HCT116 (cell line): ENCODE measurements around the gene CBX8. TPM values are rescaled to one million over a fixed set of nuclear protein-coding genes. Genes with fewer than 3 reads are reported as not detected.

Source experiments
- ATAC-seq: fragments of 200-7000 bp; cut with Tn5 transposase; 2 replicates; pipeline ENCODE4 v1.9.1; 2020; ENCODE audit warnings: mild to moderate bottlenecking, moderate library complexity
- BruUV-seq: library from RNA; stranded (reverse); fragments of 400-500 nt; replicated peaks from 2 replicates; lab custom pipeline; 2021; lab: Mats Ljungman, UMichigan
- CTCF ChIA-PET: fragments of 300-600 bp; sonication (Branson Sonifier 250); formaldehyde crosslinking; loops from one replicate; lab custom pipeline; 2021; ENCODE audit warnings: antibody characterized with exemption; lab: Charles Lee
- POLR2A ChIA-PET: fragments of 300-600, 350-600 bp; sonication (Branson Sonifier 250); formaldehyde crosslinking; loops from one replicate; lab custom pipeline; 2021; ENCODE audit warnings: antibody characterized with exemption; lab: Charles Lee
- RAD21 ChIA-PET, 2 experiments: fragments of 300-600 bp; sonication (Branson Sonifier 250); formaldehyde crosslinking; loops; one replicate each; lab custom pipeline; 2023; ENCODE audit warnings: low total read pairs in 2 of 2; ENCODE audit not compliant: uncharacterized antibody in 2 of 2, unreplicated experiment in 2 of 2, low non-redundant PET in 1 of 2; lab: Charles Lee
- DNase-seq: peaks from one replicate; pipeline ENCODE4 v3.0.0-alpha.2; 2010; ENCODE audit warnings: low read depth, low spot score
- H2AFZ ChIP-seq: fragments of 200-600 bp; shearing (Covaris generic), sonication (generic); 2 replicates; pipeline ENCODE4 v1.6.1; 2017; ENCODE audit warnings: low read depth, mixed run types, mixed read lengths, antibody characterized with exemption, low read length; ENCODE audit not compliant: poor library complexity, severe bottlenecking
- H3K27ac ChIP-seq: 2 replicates; pipeline ENCODE4 v1.5.1; 2012; ENCODE audit warnings: low read depth, low read length
- H3K27me3 ChIP-seq: fragments of 200-600 bp; sonication (generic); 2 replicates; pipeline ENCODE4 v1.6.1; 2016; ENCODE audit warnings: mixed run types, low read length, mixed read lengths; ENCODE audit not compliant: insufficient read depth
- H3K36me3 ChIP-seq, 2 experiments: fragments of 200-500 bp in 1 of 2; fragments of 200-600 bp in 1 of 2; sonication (Bioruptor generic) in 1 of 2; sonication (generic) in 1 of 2; 2 replicates each; pipeline versions ENCODE4 v1.5.1 to v1.6.1; 2014 to 2016; ENCODE audit warnings: low read length in 2 of 2, inconsistent platforms in 1 of 2, mixed read lengths in 1 of 2, mixed run types in 1 of 2; ENCODE audit not compliant: insufficient read depth in 2 of 2, control insufficient read depth in 1 of 2
- H3K4me1 ChIP-seq, 2 experiments: fragments of 200-600 bp in 1 of 2; sonication (generic) in 1 of 2; 2 replicates each; pipeline versions ENCODE4 v1.5.1 to v1.6.1; 2012 to 2017; ENCODE audit warnings: low read length in 2 of 2, inconsistent platforms in 1 of 2, mild to moderate bottlenecking in 1 of 2, mixed read lengths in 1 of 2, mixed run types in 1 of 2, moderate library complexity in 1 of 2; ENCODE audit not compliant: insufficient read depth in 2 of 2, control insufficient read depth in 1 of 2
- H3K4me2 ChIP-seq: fragments of 200-600 bp; sonication (generic); 2 replicates; pipeline ENCODE4 v1.6.1; 2017; ENCODE audit warnings: mixed run types, low read length, mixed read lengths
- H3K4me3 ChIP-seq, 2 experiments: fragments of 200-600 bp in 1 of 2; sonication (generic) in 1 of 2; replicated peaks in 1 of 2; 2 replicates each; pipeline ENCODE4 v1.5.1; 2011 to 2016; ENCODE audit warnings: low read length in 2 of 2, control low read depth in 1 of 2, low read depth in 1 of 2, mild to moderate bottlenecking in 1 of 2, mixed read lengths in 1 of 2, mixed run types in 1 of 2
- H3K79me2 ChIP-seq: fragments of 200-600 bp; sonication (generic); 2 replicates; pipeline ENCODE4 v1.6.1; 2017; ENCODE audit warnings: mild to moderate bottlenecking, mixed run types, low read length, moderate library complexity, mixed read lengths; ENCODE audit not compliant: insufficient read depth
- H3K9ac ChIP-seq: fragments of 200-600 bp; sonication (generic); 2 replicates; pipeline ENCODE4 v1.6.1; 2016; ENCODE audit warnings: low read length, mixed read lengths
- H3K9me2 ChIP-seq: fragments of 200-600 bp; sonication (generic), shearing (Covaris generic); 2 replicates; pipeline ENCODE4 v1.6.1; 2017; ENCODE audit warnings: mixed run types, mild to moderate bottlenecking, moderate library complexity; ENCODE audit not compliant: insufficient read depth
- H3K9me3 ChIP-seq, 2 experiments: fragments of 200-500 bp in 1 of 2; fragments of 200-600 bp in 1 of 2; sonication (Bioruptor generic) in 1 of 2; sonication (generic) in 1 of 2; 2 replicates each; pipeline ENCODE4 v1.6.1; 2014 to 2017; ENCODE audit warnings: low read length in 2 of 2, mixed read lengths in 2 of 2, inconsistent platforms in 1 of 2, low read depth in 1 of 2, mild to moderate bottlenecking in 1 of 2, mixed run types in 1 of 2, moderate library complexity in 1 of 2; ENCODE audit not compliant: control insufficient read depth in 1 of 2, insufficient read depth in 1 of 2
- H4K20me1 ChIP-seq: fragments of 200-600 bp; sonication (generic), shearing (Covaris generic); 2 replicates; pipeline ENCODE4 v1.6.1; 2017; ENCODE audit warnings: mixed run types, mild to moderate bottlenecking, moderate library complexity; ENCODE audit not compliant: insufficient read depth
- CBX3 ChIP-seq: IDR thresholded peaks from 2 replicates; pipeline ENCODE4 v1.6.1; 2012; ENCODE audit warnings: low read depth
- CEBPB ChIP-seq: IDR thresholded peaks from 2 replicates; pipeline ENCODE4 v1.6.1; 2012; ENCODE audit warnings: low read depth
- EGR1 ChIP-seq: IDR thresholded peaks from 2 replicates; pipeline ENCODE4 v1.6.1; 2012; ENCODE audit warnings: low read depth
- ELF1 ChIP-seq: IDR thresholded peaks from 2 replicates; pipeline ENCODE4 v1.6.1; 2012; ENCODE audit warnings: low read depth, borderline replicate concordance
- EZH2 ChIP-seq: fragments of 200-600 bp; sonication (generic); IDR thresholded peaks from 2 replicates; pipeline ENCODE4 v1.6.1; 2017; ENCODE audit warnings: antibody characterized with exemption, mixed run types
- EZH2phosphoT487 ChIP-seq: fragments of 200-600 bp; IDR thresholded peaks from 2 replicates; pipeline ENCODE4 v1.6.1; 2018; ENCODE audit warnings: antibody characterized with exemption, borderline replicate concordance
- JUND ChIP-seq: IDR thresholded peaks from 2 replicates; pipeline ENCODE4 v1.6.1; 2012
- POLR2A ChIP-seq: IDR thresholded peaks from 2 replicates; pipeline ENCODE4 v1.7.0; 2011; ENCODE audit warnings: borderline replicate concordance; ENCODE audit not compliant: insufficient read depth, insufficient read length; ENCODE audit errors: extremely low read depth
- SIN3A ChIP-seq: IDR thresholded peaks from 2 replicates; pipeline ENCODE4 v1.6.1; 2012; ENCODE audit warnings: low read depth
- SRF ChIP-seq: IDR thresholded peaks from 2 replicates; pipeline ENCODE4 v1.6.1; 2012; ENCODE audit warnings: low read depth
- TCF7L2 ChIP-seq: IDR thresholded peaks from 2 replicates; pipeline ENCODE4 v1.7.0; 2011; ENCODE audit warnings: borderline replicate concordance, inconsistent platforms; ENCODE audit not compliant: insufficient read depth, insufficient read length; ENCODE audit errors: extremely low read depth
- YY1 ChIP-seq: IDR thresholded peaks from 2 replicates; pipeline ENCODE4 v1.6.1; 2011; ENCODE audit warnings: low read length, low read depth, moderate library complexity, mild to moderate bottlenecking; ENCODE audit not compliant: insufficient replicate concordance; ENCODE audit errors: extremely low read depth
- ZFX ChIP-seq: fragments of 450-650 bp; IDR thresholded peaks from 2 replicates; pipeline ENCODE4 v1.6.1; 2017
- intact Hi-C: fragments of 100-400 bp; cut with micrococcal nuclease; formaldehyde crosslinking; loops from 2 replicates; pipeline ENCODE4 v1.10.0; 2022
- total RNA-seq: library from RNA; stranded (reverse); gene quantifications from one replicate; pipeline ENCODE4 v1.2.1, GENCODE V29; 2021; ENCODE audit not compliant: unreplicated experiment
- TF ChIP-seq, protein P1 (sequence below): IDR thresholded peaks from 2 replicates; pipeline ENCODE4 v1.6.1; 2012
- TF ChIP-seq, protein P2 (sequence below): IDR thresholded peaks from 2 replicates; pipeline ENCODE4 v1.6.1; 2011; ENCODE audit warnings: mild to moderate bottlenecking, low read length, moderate library complexity; ENCODE audit not compliant: insufficient replicate concordance; ENCODE audit errors: extremely low read depth

Gene CBX8
- total RNA-seq, 1 experiment from 2014 or later, result 29.0 TPM

DNA sequence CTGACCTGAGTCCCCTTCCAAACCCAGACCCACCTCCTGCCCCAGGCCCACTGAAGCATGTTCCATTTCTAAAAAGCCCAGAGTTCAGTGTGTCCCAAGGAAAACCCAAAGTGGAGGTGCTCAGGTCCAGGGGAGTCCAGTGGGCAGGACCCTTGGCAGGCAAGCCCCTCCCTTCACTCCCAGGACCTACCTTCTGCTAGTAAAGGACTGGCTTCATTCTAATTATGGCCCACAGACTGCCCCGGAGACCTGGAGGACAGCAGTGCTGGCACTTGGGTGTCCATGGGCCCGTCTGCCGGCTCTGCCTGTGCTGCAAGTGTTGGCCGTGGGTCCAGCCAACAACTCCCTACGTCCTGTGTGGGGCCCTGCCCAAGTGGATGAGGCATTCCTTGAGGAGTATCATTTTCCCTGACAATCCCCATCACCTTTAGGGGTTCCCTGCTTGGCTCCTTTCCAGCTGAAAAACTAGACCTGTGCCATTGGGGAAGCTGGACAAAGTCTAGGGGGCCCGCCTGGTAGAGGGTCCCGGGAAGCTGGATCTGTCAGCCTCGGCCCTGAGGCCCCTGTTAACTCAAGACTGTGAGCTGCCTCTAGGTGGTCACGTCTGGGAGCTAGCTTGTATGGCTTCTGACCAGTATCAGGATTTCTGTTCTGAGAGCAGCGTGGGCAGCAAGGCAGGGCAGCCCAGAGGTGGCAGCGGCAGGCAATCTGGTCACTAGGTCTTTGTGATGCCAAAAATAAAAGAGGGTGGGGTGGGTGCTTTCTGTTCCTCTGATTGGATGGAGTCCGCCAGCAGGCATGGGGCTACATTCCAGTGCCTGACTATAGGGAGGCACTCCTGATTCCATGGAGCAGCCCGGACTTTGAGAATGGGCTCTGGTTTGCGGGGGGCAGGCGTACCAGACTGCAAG, 10.7 kb downstream of the CBX8 start:
- Histone ChIP-seq H3K27me3 (no peaks in the 10 kb centered on the region), H3K9me3 (no peaks in the 10 kb centered on the region), H3K4me3 (no peak overlapping the region), H4K20me1 (no peaks in the 10 kb centered on the region), H3K79me2 (no peaks in the 10 kb centered on the region), H3K9me2 (no peaks in the 10 kb centered on the region), H3K36me3 (peaks cover 13 to 18% of the 10 kb centered on the region in 2 experiments; a peak in 3 of 4 replicates), H3K4me2 (no peak overlapping the region), H3K9ac (no peak overlapping the region), H2AFZ (no peak overlapping the region), H3K27ac (no peak overlapping the region), H3K4me1 (peaks cover 6 to 19% of the 10 kb centered on the region in 2 experiments)
- ChIA-PET POLR2A (no interaction called here), RAD21 (interaction anchor here in 1 of 2 experiments (0.6 kb wide), 1 partner anchor 206 kb away, joined by 3 read pairs; no protein-coding TSS in a partner anchor), CTCF (interaction anchor here (0.5 to 1.2 kb wide), 2 partner anchors 11 to 53 kb away, joined by 3 to 5 read pairs; partner anchors contain the start of genes CBX4 and CBX8)
- no peak; the same call in 1 of the 2 replicates for ATAC-seq
- TF ChIP-seq CBX3 (no peak), SIN3A (no peak), EZH2phosphoT487 (no peak)
- TF ChIP-seq, protein P1, sequence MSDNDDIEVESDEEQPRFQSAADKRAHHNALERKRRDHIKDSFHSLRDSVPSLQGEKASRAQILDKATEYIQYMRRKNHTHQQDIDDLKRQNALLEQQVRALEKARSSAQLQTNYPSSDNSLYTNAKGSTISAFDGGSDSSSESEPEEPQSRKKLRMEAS, result no peak
- no peak for DNase-seq
- TSS peak; percentile 9 for BruUV-seq
- intact Hi-C loops, result loop anchor here (5.0 kb wide), 1 partner anchor 186 kb away; no protein-coding TSS in a partner anchor

DNA sequence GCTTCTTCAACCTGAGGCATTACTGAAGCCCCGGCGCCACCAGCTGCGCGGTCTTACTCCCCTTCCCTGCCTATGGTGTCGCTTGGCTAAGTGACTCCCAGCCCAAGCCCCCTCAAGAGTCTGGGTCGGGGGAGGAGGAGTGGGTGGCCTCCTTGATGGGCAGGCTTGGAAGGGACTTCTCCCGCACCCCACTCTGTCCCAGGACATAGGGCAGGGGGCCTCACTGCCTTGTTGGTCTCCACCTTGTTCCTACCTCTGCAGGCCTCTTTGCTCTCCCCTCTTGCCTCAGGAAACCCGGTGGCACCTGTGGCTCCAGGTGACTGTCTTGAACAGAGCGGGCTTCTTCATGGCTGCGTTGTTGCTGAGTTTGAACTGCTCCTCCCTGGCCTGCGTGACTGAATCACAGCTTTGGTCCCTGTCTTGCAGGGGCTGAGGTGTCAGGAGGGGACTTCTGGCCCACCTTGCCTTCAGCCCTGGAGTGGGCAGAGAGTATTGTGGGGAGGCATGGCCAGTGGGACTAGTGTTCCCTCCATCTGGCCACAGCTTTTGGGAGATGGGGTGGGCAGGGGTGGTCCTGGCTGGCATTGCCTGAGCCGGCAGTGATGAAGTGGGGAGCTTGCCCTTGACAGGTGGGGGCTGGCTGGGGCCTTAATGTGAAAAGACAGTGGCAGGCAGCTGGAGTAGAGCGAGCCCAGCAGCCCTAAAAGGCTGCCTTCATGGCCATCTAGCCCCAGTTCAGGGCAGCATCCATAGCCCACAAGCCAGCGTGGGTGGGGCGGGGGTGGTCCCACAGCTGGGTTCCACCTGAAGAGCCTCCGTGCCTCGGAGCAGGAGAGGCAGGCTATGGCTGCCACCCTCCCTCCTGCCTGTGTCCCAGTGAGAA, 11.6 kb downstream of the CBX8 start:
- ChIA-PET POLR2A (no interaction called here), RAD21 (no interaction called here), CTCF (no interaction called here)
- TF ChIP-seq CEBPB, result no peak
- TF ChIP-seq ZFX, result no peak
- no peak for TF ChIP-seq JUND
- no peak for TF ChIP-seq SRF
- TF ChIP-seq, protein P2, sequence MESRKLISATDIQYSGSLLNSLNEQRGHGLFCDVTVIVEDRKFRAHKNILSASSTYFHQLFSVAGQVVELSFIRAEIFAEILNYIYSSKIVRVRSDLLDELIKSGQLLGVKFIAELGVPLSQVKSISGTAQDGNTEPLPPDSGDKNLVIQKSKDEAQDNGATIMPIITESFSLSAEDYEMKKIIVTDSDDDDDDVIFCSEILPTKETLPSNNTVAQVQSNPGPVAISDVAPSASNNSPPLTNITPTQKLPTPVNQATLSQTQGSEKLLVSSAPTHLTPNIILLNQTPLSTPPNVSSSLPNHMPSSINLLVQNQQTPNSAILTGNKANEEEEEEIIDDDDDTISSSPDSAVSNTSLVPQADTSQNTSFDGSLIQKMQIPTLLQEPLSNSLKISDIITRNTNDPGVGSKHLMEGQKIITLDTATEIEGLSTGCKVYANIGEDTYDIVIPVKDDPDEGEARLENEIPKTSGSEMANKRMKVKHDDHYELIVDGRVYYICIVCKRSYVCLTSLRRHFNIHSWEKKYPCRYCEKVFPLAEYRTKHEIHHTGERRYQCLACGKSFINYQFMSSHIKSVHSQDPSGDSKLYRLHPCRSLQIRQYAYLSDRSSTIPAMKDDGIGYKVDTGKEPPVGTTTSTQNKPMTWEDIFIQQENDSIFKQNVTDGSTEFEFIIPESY, result no peak
- TF ChIP-seq TCF7L2, result no peak
- no peak for TF ChIP-seq POLR2A
- TF ChIP-seq EZH2phosphoT487, result no peak
- TF ChIP-seq CBX3, result no peak
- TF ChIP-seq ELF1, result no peak
- TF ChIP-seq, protein P1, result no peak
- TF ChIP-seq YY1, result no peak
- no peak for TF ChIP-seq EGR1
- TF ChIP-seq EZH2, result no peak

More for the DNA sequence above, 11.6 kb downstream of the CBX8 start:
- H4K20me1 ChIP-seq, result no peaks in the 10 kb centered on the region
- no peaks in the 10 kb centered on the region for H3K79me2 ChIP-seq
- intact Hi-C loops, result loop anchor here (5.0 kb wide), 1 partner anchor 187 kb away; no protein-coding TSS in a partner anchor
- no peak overlapping the region for H2AFZ ChIP-seq
- no peaks in the 10 kb centered on the region for H3K27me3 ChIP-seq
- no peak overlapping the region for H3K4me2 ChIP-seq
- H3K9me2 ChIP-seq, result no peaks in the 10 kb centered on the region
- ATAC-seq, result no peak
- peaks cover 15 to 18% of the 10 kb centered on the region in 2 experiments; a peak in 3 of 4 replicates for H3K36me3 ChIP-seq
- BruUV-seq, result no TSS peak
- H3K4me3 ChIP-seq, result no peak overlapping the region
- H3K27ac ChIP-seq, result no peak overlapping the region
- no peak overlapping the region for H3K9ac ChIP-seq
- H3K9me3 ChIP-seq, result no peaks in the 10 kb centered on the region
- no peak for DNase-seq
- H3K4me1 ChIP-seq, result peaks cover 6 to 18% of the 10 kb centered on the region in 2 experiments
